Measurements from ENCODE around the gene PRKG2.

PRKG2 gene

DNA sequence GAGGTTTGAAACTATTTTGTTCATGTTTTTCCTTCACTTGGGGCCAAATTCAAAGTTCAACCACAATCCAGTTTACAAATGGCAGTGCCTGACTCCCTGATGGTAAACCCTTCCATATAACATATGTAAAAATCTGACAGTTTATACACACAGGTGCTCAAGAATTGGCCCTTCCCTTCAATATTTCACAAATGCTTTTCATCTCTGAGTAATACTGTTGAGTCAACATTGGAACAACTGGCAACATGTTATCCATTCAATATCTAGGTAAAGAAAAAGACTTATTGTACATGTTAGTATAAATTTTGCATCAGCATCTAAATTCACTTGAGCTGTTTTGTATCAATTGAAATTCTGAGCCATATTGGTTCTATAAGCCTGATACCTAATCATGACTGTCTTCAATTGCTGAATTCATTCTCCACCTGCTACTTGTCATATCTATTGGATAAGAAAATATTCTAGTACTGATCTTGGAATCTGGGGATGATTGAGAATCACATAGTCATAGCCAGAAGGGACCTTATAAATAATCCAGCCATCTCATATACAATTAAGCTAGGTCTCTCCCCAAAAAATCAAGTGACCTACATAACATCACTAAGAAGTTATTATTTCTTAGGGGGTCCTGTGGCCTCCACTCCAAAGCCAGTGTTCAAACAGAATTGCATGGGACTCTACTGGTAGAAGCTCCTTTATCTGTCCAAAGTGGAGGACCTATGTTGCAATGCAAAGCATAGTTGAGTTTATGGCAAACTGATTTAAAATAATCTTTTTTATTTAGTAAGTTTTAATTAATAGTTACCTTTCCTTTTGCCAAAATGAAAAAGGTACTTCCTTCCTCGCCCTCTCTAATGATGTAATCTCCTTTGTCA lies 61.9 kb downstream of the PRKG2 start:
- DNase-seq = no peak

DNA sequence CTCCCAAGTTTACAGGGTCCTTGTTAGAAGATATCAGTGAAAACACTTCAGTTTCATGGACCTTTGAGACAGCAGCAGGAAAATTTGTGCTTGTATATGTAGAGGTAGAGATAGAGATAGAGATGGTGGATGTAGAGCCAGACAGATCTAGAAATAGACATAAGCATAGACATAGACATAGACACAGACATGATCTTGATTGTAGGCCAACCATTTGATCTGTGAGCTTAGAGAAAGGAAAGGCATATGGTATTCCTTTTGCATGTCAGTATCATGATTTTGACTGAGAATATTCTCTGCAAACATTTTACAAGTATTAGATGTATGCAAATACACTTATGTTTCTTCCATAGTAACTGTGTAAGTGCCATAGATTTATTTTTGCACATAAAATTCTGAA lies 65.0 kb downstream of the PRKG2 start:
- no peak for DNase-seq

DNA sequence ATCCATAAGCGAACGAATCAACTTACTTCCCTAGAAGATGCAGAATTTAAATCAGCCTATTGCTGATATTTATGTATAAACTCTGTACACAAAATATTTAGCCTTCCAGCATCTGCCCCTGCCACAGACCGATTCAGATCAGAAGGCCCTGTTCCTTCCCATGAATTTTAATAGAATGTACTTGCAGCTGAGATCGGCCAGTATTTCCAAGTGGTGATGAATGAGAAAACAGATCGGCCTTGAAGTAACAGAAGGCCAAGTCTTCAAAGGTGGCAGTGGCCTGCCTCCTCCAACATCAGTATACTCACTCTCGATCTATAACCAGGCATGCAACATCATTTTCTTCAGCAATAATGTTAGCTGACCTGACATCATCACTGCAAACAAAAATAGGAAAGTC lies 66.4 kb downstream of the PRKG2 start:
- DNase-seq = no peak

DNA sequence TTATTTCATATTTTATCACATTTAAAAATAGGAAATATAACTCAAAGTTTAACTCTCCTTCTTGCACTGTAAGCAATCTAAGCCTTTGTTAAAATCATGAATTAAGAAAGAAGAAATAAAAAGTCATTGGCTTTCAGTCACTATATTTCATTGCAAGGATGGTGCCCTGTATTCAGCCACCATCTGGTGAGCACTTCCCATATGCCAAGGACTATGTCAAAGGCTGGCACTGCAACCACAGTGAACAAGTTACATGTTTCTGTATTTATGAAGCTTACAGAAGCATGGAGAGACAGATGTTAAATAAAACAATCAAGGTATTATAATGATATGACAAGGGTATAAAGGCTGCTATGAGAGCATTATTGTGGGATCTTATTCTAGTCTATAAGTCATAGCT lies 68.6 kb downstream of the PRKG2 start:
- no peak for DNase-seq

DNA sequence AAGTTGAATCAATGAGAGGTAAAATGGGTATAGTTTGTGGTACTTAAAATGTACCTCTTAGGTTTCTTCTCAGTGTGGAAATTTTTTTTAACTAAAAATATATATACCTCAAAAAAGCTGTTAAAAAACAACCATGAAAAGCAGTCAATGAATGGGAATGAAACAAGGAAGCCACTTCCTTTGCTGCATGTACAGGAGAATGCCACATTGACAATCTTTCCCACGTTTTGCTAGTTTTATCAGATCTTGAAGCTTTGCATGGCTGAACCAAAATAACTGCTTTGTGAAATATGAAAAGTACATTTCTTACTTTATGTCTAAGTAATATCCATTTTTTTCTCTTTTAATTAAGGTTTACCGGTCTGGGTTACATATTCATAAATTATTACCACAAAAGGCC lies 71.8 kb downstream of the PRKG2 start:
- no peak for DNase-seq

DNA sequence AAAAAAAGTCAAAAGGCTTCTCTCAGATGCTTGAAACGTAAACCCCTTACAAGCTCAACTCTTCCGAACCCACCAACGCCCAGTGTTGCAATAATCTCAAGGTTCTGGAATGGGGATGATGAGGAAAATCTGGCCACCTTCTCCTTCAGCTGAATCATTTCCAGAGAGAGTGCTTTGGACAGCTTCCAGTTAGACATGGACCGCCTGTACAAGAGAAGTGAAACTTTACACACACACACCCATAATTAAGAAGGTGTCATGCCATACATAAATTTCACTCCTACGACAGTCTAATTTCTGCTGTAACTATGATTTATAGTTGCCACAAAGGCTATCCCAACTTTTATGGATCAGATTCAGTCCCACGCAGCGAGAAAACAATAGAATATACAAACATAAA lies 72.3 kb downstream of the PRKG2 start:
- DNase-seq = no peak

DNA sequence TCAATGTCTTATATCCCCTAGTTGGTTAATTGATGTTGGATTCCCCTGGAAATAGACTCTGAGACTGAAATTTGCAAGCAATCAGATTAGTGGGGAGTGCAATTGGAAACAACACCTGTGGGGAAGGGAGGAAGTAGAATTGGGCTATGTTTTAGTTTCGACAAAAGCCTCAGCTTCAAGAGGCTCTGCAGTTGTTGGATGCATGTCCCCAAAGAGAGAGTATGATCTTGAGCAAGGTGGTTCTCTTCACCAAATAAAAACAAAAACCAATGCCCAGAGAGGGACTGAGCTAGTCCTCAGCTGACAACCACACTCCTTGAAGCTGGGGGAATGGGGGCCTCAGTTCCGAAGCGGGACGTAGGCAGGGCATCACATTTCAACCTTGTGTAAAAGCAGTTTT lies 77.1 kb downstream of the PRKG2 start:
- no peak for DNase-seq

DNA sequence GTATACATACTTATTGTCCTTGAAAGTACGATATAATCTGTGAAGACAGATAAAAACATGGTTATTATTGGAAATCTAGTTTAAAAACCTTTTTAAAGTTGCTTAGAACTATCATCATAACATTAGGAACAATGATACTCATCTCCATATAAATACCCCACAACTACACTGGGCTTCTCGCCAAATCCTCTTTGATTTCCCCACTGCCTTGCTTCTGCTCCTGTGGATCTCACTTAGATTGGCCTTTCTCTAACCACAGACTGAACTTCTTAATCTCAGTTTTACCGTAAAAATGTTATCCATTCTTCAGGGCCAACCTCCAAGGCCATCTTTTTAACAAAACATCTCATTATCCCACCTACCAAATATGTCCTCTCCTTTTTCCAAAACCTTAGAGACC lies 77.6 kb downstream of the PRKG2 start:
- DNase-seq = no peak

DNA sequence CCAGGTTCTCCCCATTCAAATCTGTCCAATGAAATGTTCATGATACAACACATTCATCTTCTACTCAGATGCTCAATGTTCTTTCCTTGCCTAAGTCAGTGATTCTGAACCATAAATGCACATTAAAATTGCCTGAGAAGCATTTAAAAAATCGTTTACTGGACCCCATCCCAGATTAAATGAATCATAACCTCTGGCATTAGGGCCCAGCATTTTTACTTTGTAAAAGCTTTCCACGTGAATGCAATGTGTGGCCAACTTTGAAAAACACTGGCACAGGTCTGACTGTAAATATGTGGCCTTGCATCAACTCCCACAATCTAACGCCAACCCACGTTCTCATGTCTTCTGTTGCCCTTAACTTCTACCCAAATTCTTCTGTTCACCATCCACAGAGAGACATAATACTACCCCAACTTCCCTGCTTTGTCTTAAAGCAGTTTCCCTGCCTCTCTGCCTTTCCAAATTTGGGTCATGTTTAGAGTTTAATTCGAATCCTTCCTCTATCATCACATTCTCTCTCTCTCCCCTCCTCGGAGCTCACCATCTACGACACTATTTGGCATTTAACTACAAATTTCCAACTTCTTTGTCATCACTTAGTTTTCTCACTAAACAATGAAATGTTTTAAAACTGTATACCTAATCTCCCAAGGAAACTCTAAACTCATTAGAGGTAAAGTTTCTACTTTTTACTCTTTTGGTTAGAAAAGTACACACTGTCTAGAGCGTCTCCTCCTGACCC lies 78.7 kb downstream of the PRKG2 start:
- no peak for DNase-seq

DNA sequence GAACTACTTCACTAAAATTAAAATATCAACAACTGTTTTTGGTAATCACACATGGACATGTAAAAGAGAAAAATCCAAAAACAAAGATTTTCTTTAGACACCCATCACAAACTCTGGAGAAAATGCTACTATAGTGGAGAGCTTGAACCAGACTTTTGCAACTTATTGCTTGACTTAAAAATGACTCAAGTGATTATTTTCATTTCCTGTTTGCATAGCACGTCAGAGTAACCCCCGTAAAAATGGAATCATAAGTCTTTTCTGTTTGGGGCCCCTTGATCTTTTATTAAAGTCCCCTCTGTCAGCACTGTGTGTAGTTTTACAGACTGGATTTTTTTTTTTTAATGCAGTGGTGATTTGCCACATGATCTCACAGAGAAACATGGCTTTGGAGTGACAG lies 79.5 kb downstream of the PRKG2 start:
- DNase-seq = no peak

DNA sequence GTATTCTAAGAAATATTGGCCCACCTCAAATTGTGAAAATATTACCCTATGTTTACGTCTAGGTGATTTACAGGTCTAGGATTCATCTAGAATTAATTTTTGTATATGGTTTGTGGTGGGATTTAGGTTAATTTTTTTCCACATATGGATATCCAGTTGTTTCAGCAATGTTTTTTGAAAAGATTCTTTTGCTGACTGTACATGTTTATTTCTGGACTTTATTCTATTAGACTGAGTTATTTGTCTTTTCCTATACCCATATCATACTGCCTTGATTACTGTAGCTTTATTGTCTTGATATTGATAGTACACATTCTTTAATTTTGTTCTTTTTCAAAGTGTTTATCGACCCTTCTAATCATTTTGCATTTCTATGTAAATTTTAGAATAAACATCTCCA lies 83.5 kb downstream of the PRKG2 start:
- DNase-seq = no peak

DNA sequence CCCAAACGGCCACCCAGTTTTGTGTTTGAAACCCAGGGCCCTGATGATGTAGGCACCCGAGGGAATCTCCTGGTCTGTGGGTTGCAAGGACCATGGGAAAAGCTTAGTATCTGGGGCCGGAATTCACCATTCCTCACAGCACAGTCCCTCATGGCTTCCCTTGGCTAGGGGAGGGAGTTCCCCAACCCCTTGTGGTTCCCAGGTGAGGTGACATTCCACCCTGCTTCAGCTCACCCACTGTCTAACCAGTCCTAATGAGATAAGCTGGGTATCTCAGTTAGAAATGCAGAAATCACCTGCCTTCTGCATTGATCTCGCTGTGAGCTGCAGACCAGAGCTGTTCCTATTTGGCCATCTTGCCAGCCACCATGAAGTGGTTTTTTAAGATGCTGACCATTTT lies 84.0 kb downstream of the PRKG2 start:
- no peak for DNase-seq

DNA sequence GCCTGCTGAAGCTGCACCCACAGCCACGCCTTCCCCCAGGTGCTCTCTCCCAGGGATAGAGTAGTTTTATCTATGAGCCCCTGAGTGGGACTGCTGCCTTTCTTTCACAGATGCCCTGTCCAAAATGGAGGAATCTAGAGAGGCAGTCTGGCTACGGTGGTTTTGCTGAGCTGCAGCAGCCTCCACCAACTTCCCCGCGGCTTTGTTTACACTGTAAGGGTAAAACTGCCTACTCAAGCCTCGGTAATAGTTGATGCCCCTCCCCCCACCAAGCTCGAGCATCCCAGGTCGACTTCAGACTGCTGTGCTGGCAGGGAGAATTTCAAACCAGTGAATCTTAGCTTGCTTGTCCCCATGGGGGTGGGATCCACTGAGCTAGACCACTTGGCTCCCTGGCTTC lies 84.5 kb downstream of the PRKG2 start:
- no peak for DNase-seq

DNA sequence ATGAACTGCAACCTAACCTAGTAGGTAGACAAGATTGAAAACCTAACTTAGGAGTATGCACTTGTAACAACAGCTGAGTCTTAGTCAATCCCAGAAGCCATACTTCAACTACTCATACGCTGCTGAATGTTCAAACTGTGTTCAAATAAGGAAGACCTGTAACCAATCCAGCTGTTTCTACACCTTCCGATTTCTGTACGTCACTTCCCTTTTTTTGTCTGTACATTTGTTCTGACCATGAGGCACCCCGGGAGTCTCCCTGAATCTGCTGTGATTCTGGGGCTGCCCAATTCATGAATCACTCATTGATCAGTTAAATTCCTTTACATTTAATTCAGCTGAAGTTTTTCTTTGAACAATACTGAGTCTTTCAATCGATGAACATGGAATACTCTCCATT lies 95.0 kb downstream of the PRKG2 start:
- DNase-seq = no peak

DNA sequence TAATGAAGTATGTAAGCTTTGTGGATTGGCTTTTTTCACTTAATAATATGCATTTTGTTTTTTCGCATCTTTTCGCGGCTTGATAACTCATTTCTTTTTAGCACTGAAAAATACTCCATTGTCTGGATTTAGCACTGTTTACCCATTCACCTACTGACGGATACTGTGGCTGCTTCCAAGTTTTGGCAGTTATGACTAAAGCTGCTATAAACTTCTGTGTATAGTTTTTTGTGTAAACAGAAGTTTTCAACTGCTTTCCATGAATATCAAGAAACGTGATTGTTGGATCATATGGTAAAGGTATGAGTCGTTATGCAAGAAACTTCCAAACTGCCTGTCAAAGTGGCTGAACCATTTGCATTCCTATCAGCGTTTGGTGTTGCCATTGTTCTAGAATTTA lies 96.9 kb downstream of the PRKG2 start:
- DNase-seq = no peak

DNA sequence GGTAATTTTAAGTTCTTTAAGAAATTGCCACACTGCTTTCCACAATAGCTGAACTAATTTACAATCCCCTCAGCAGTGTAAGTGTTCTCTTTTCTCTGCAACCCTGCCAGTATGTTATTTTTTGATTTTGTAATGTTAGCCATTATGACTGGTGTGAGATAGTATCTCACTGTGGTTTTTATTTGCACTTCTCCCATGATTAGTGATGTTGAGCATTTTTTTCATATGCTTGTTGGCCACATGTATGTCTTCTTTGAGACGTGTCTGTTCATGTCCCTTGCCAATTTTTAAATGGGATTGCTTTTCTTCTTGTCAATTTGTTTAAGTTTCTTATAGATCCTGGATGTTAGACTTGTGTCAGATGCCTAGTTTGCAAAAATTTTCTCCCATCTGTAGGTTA lies 98.5 kb downstream of the PRKG2 start:
- DNase-seq = no peak

DNA sequence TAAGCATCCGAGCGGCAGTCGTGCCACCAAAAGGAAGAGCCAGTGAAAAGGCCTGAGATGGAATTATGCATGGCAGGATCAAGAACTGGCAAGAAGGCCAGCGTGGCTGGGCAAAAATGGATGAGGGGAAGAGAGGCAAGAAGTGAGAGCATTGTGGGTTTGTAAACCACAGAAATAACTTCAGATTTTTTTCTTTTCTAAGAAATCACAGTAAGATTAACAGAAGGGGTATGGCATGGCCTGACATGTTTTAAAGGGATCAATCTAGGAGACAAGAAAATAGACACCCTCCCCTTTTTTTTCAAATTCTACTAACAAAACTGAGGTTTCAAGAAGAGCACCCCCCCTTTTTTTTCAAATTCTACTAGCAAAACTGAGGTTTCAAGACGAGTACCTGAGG lies 102.0 kb downstream of the PRKG2 start:
- no peak for DNase-seq

DNA sequence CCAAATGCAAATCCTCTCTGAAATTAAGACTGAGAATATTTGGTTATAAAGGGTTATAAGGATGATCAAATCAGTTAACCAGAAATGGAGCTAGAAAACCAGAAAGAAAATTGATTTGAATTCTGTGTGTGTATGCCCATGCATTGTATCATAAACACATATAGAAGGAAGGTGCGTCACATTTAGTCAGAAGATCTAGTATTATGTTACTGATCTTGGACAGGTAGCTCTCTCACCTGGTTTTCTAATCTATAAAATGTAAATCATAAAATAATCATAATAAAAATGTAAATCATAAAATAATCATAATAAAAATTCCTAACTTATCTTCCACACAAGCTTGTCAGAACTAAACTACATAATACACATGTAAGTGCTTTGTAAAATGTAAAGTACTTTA lies 105.7 kb downstream of the PRKG2 start:
- no peak for DNase-seq

DNA sequence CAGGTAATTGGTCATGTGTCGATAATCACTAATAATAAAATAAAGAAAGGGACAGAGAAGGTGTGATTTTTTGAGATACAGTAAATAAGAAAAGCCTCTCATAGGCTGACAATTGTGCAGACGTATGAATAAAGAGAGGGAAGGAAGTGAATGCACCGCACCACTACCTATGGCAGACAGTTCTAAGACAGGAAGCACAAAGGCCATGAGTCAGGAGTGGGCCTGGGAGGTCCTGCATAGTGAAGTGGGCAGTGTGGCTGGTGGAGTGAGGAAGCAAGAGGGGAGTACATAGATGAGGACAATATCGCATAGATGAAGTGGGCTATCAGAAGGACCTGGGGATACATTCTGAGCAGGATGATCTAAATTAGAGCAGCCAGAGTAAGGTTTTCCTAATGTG lies 108.9 kb downstream of the PRKG2 start:
- DNase-seq = no peak

DNA sequence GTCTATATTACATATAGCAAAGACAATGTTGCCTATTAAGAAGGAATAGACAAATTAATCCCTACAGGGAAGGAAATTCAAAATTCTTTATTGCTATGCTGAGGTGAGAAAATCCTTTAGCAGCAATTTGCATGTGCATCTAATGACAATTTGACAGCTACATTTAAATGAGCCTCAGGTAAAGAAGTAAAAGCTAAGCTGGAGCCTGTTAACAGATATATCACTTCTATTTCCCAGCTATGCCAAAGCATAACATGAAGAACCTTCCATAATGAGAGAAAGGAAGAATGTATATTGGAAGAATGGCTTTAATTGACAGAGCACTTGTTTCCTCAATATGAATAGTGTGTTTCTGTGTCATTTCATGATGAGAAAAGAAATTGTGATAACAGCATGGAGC lies 112.9 kb downstream of the PRKG2 start:
- no peak for DNase-seq

DNA sequence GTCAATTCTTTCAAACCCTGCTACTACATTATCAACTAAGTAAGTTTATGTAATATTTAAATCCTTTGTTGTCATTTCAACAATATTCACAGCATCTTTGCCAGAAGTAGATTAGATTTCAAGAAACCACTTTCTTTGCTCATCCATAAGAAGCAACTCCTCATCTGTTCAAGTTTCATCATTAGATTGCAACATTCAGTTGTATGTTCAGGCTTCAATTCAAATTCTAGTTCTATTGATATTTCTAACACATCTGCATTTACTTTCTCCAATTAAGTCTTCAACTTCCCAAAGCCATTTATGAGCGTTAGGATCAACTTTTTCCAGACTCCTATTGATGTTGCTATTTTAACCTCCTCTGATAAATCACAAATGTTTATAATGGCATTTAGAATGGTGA lies 118.5 kb downstream of the PRKG2 start:
- no peak for DNase-seq

DNA sequence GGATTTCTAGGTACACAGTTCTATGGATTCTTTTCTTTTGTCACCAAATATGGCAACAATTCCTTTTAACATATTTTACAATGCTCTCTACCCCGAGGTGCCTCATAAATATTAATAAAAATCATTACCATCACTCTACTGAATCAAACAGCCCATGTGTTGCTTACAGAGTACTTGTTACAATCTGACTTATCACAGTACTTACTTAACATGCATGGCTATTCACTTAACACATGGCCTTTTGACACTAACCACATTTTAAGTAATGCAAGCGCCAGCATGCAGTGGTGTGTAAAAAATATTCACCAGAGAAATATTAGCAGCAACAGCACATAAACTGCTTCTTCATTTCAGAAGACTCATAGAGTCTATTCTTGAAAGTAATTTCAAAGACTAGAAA lies 119.6 kb downstream of the PRKG2 start:
- no peak for DNase-seq

DNA sequence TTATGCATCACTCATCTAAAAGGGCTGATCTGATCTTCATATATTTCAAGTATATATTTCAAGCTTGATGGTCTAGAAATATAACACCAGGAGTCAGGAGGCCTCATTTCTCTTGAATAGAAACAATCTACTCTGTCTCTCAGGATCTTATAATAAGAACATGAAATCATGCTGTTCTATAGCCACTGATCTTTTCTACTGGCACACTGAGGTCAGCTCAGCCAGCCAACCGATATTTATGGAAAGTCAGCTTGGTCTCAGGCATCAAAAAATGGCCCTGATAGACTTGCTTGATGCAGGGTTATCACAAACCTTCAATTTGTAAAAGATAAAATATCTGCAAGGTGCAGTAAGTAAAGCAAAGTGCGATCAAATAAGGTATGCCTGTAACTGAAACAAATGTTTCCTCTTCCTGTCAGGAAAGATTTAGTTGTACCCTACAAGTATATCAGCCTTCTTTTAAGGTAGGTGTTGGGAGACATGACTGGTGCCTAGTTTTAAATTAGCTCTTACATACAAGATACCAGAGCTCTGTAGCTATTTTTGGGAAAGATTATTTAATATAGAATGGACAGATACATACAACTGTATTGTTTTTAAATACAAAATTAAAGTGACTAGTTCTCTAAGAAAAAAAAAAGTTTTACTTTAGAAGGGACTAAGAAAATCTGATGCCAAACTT lies 121.2 kb downstream of the PRKG2 start:
- DNase-seq = no peak

DNA sequence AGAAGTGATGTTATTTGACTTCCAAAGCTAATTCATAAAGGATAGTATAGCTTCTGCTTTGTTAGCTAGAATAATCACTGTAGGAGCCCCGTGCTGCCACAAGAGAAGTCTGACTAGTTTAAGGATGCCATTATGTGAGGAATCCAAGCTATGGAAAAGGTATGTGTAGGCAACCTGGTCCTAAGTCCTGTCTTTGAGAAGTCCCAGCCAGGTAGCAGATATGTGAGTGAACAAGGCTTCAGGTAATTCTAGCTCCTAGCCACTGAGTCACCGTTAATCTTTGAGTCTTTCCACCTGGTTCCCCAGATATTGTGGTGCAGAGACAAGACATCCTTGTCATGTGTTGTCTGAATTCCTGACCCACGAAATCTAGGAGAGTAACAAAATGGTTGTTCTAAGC lies 129.0 kb downstream of the PRKG2 start:
- DNase-seq = no peak
